Bronchial epithelial cell (primary cell): ENCODE data around the gene SWT1. TPM values are rescaled to one million over a fixed set of nuclear protein-coding genes. Genes with fewer than 3 reads are reported as not detected.
A peak's percentile ranks its signal among the peaks of the same experiment; 100 is the strongest.

ENCODE experiments used
- DNase-seq: peaks from one replicate; pipeline ENCODE4 v3.0.0-alpha.2; 2010; ENCODE audit warnings: low read depth
- FAIRE-seq: peaks from 2 replicates; lab custom pipeline; 2011; peaks lifted over from hg19 to GRCh38; lab: Jason Lieb, UNC
- H3K27me3 ChIP-seq: 2 replicates; pipeline ENCODE4 v1.5.1; 2011; ENCODE audit warnings: low read length; ENCODE audit not compliant: control insufficient read depth, insufficient read depth
- H3K36me3 ChIP-seq: 2 replicates; pipeline ENCODE4 v1.5.1; 2011; ENCODE audit warnings: low read length; ENCODE audit not compliant: control insufficient read depth, insufficient read depth
- H3K4me3 ChIP-seq: 2 replicates; pipeline ENCODE4 v1.5.1; 2011; ENCODE audit warnings: mild to moderate bottlenecking, low read depth, low read length, control low read depth
- CTCF ChIP-seq: IDR thresholded peaks from 2 replicates; pipeline ENCODE4 v1.5.1; 2011; ENCODE audit warnings: mild to moderate bottlenecking, moderate library complexity, low read length, control low read depth, inconsistent platforms; ENCODE audit not compliant: insufficient read depth, severe bottlenecking
- total RNA-seq: library from RNA; depleted of rRNA; stranded (reverse); fragments of >200 nt; gene quantifications from 2 replicates; pipeline ENCODE4 v1.2.1, GENCODE V29; 2014

Gene SWT1
- total RNA-seq, 1 donor from 2014 or later, result 2.9 TPM

GRCh38 chr1:185267701-185268100 lies 110.7 kb downstream of the SWT1 start:
- no peaks in the 10 kb centered on the region for H3K36me3 ChIP-seq
- DNase-seq (no peak), FAIRE-seq (no peak)
- H3K27me3 ChIP-seq, result no peaks in the 10 kb centered on the region
- no peak for TF ChIP-seq CTCF
- H3K4me3 ChIP-seq, result no peak overlapping the region

GRCh38 chr1:185268352-185268751 lies 111.4 kb downstream of the SWT1 start:
- no peak for TF ChIP-seq CTCF
- H3K27me3 ChIP-seq, result no peaks in the 10 kb centered on the region
- H3K4me3 ChIP-seq, result no peak overlapping the region
- no peak for DNase-seq
- no peaks in the 10 kb centered on the region for H3K36me3 ChIP-seq
- FAIRE-seq, result no peak

- Histone ChIP-seq H3K27me3 (no peaks in the 10 kb centered on the region), H3K36me3 (no peaks in the 10 kb centered on the region), H3K4me3 (no peak overlapping the region)
- TF ChIP-seq CTCF, result no peak
- no peak for DNase-seq
- FAIRE-seq, result peak; percentile 13
These were observed 115.0 kb downstream of the SWT1 start for GRCh38 chr1:185271921-185272320.

DNA sequence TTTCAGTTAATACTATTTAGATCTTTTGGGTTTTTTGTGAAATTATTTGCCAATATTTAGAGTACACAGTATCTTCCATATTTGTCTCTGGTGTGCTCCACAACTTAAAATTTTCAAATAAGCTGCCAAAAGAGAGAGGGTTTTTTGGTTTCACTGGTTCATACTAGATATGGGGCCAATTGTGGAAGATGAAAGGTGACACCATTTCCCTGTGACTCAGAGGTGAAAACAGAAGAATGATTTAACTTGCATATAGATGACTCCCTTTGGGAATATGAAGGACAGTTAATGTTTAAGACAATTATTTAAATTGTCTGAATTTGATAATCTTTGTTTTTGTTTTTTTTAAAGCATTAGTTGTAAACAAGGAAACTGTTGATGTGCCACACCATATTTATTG lies 122.6 kb downstream of the SWT1 start:
- no peaks in the 10 kb centered on the region for H3K27me3 ChIP-seq
- FAIRE-seq, result no peak
- TF ChIP-seq CTCF, result no peak
- DNase-seq, result peak; percentile 63
- H3K36me3 ChIP-seq, result no peaks in the 10 kb centered on the region
- no peak overlapping the region for H3K4me3 ChIP-seq

GRCh38 chr1:185280589-185280988 lies 123.6 kb downstream of the SWT1 start:
- Histone ChIP-seq H3K36me3 (no peaks in the 10 kb centered on the region), H3K27me3 (no peaks in the 10 kb centered on the region), H3K4me3 (no peak overlapping the region)
- TF ChIP-seq CTCF, result no peak
- FAIRE-seq (no peak), DNase-seq (no peak)

DNA sequence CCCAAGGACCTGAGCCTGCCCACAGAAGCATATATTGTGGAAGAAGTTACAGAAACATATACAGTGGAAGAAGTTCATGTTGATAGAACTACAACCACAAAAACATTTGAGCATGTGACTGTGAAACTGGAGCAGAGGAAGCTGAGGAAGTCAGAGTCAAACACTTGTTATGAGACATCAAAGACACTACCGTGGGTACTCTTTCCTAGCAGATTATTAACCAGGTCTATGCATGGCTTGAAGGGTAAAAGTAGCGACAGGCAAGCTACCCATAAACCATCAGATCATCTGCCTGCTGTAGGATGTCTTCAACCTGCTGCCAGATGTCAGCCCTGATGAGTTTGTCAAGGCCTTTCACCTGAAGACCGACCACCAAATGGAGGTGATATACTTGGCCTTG lies 124.3 kb downstream of the SWT1 start:
- no peak for FAIRE-seq
- Histone ChIP-seq H3K36me3 (no peaks in the 10 kb centered on the region), H3K27me3 (no peaks in the 10 kb centered on the region), H3K4me3 (no peak overlapping the region)
- DNase-seq, result no peak
- no peak for TF ChIP-seq CTCF
